Cardiac muscle cell (in vitro differentiated cells and primary cell): ENCODE measurements around the gene PTPN4. TPM values are rescaled to one million over a fixed set of nuclear protein-coding genes. Genes with fewer than 3 reads are reported as not detected.

ENCODE experiments used
- DNase-seq, 2 donors: peaks; one replicate each; pipeline versions ENCODE4 v3.0.0 to v3.0.0-alpha.2; 2010 to 2017; ENCODE audit warnings: low read depth in 1 of 2, low spot score in 1 of 2
- H3K27ac ChIP-seq: fragments of 200-600 bp; sonication (generic); 2 replicates; pipeline ENCODE4 v1.5.1; 2016
- H3K27me3 ChIP-seq: fragments of 200-600 bp; sonication (generic); 2 replicates; pipeline ENCODE4 v1.6.0; 2016; ENCODE audit warnings: control low read depth
- H3K36me3 ChIP-seq: fragments of 200-600 bp; sonication (generic); 2 replicates; pipeline ENCODE4 v1.5.1; 2016; ENCODE audit warnings: control low read depth
- H3K4me1 ChIP-seq: fragments of 200-600 bp; sonication (generic); 2 replicates; pipeline ENCODE4 v1.8.1; 2017; ENCODE audit warnings: low read depth, mild to moderate bottlenecking, mixed run types
- H3K4me3 ChIP-seq: fragments of 200-600 bp; sonication (generic); 2 replicates; pipeline ENCODE4 v1.5.1; 2016; ENCODE audit warnings: mild to moderate bottlenecking
- H3K9me3 ChIP-seq: fragments of 200-600 bp; sonication (generic); 2 replicates; pipeline ENCODE4 v1.5.1; 2017; ENCODE audit warnings: low read depth, mild to moderate bottlenecking, control low read depth
- polyA plus RNA-seq: library from polyadenylated mRNA; unstranded; fragments of >200 nt; fragmentation: Nextera tagmentation; extraction: Ambion mirVana; gene quantifications from 2 replicates; pipeline ENCODE4 v1.2.1, GENCODE V29; 2016
- total RNA-seq: library from RNA; depleted of rRNA; stranded (reverse); fragments of >200 nt; gene quantifications from 2 replicates; pipeline ENCODE4 v1.2.3, GENCODE V29; 2016
- TF ChIP-seq, protein P1 (sequence below): IDR thresholded peaks from 2 replicates; pipeline ENCODE4 v1.5.1; 2012; ENCODE audit warnings: low read depth, mild to moderate bottlenecking, low read length

PTPN4 gene, protein sequence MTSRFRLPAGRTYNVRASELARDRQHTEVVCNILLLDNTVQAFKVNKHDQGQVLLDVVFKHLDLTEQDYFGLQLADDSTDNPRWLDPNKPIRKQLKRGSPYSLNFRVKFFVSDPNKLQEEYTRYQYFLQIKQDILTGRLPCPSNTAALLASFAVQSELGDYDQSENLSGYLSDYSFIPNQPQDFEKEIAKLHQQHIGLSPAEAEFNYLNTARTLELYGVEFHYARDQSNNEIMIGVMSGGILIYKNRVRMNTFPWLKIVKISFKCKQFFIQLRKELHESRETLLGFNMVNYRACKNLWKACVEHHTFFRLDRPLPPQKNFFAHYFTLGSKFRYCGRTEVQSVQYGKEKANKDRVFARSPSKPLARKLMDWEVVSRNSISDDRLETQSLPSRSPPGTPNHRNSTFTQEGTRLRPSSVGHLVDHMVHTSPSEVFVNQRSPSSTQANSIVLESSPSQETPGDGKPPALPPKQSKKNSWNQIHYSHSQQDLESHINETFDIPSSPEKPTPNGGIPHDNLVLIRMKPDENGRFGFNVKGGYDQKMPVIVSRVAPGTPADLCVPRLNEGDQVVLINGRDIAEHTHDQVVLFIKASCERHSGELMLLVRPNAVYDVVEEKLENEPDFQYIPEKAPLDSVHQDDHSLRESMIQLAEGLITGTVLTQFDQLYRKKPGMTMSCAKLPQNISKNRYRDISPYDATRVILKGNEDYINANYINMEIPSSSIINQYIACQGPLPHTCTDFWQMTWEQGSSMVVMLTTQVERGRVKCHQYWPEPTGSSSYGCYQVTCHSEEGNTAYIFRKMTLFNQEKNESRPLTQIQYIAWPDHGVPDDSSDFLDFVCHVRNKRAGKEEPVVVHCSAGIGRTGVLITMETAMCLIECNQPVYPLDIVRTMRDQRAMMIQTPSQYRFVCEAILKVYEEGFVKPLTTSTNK
- 61.8 and 70.3 TPM in 2 replicates for total RNA-seq
- 26.3 and 48.1 TPM in 2 replicates for polyA plus RNA-seq

DNA sequence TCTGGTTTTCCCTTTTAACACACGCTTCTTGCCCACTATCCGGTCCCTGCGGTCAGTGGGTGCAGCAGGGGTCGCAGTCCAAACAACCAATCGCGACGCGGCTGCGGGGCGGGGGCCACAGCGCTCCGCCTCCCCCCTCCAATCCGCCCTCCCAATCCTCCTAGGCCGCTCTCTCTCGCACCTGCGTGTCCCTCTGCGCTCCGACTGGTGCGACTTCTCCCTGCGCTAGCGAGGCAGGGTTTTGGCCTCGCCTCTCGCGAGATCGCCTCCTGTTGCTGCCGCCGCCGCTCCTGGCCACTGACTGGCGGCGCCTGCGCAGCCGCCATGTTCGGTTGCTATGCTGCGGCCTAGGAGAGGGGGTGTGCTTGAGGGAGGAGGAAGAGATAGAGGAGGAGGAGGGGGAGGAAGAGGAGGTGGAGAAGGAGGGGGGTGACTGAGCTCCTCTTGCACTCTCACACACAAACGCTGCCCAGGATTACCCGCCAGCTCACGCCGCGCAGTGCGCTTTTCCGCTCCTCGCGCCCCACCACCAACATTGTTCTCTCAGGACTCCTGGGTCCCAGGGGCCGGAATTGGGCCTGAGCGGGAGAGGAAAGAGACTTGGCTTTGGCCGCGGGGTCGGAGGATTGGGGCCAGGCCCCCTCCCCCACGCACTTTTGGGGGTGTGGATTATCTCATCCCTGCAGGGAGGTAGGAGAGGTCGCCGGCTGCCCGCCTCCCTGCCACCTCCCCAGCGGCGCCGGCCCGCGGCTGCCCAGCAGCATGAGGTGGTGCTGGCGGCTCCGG is at the start of gene PTPN4:
Gene PTPN4, plus strand, starts transcription at position 472 of the 786 bp plus-strand sequence. CDS start 49,932 bp downstream, outside the sequence.
- Histone ChIP-seq H3K36me3 (no peaks in the 10 kb centered on the region), H3K27me3 (no peaks in the 10 kb centered on the region), H3K4me1 (peaks cover 20% of the 10 kb centered on the region), H3K9me3 (no peaks in the 10 kb centered on the region), H3K4me3 (peak within 1 kb of the TSS; percentile 78), H3K27ac (peak within 1 kb of the TSS; percentile 95)
- TF ChIP-seq, protein P1, sequence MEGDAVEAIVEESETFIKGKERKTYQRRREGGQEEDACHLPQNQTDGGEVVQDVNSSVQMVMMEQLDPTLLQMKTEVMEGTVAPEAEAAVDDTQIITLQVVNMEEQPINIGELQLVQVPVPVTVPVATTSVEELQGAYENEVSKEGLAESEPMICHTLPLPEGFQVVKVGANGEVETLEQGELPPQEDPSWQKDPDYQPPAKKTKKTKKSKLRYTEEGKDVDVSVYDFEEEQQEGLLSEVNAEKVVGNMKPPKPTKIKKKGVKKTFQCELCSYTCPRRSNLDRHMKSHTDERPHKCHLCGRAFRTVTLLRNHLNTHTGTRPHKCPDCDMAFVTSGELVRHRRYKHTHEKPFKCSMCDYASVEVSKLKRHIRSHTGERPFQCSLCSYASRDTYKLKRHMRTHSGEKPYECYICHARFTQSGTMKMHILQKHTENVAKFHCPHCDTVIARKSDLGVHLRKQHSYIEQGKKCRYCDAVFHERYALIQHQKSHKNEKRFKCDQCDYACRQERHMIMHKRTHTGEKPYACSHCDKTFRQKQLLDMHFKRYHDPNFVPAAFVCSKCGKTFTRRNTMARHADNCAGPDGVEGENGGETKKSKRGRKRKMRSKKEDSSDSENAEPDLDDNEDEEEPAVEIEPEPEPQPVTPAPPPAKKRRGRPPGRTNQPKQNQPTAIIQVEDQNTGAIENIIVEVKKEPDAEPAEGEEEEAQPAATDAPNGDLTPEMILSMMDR, result no peak
- peak; percentile 99 for DNase-seq

DNA sequence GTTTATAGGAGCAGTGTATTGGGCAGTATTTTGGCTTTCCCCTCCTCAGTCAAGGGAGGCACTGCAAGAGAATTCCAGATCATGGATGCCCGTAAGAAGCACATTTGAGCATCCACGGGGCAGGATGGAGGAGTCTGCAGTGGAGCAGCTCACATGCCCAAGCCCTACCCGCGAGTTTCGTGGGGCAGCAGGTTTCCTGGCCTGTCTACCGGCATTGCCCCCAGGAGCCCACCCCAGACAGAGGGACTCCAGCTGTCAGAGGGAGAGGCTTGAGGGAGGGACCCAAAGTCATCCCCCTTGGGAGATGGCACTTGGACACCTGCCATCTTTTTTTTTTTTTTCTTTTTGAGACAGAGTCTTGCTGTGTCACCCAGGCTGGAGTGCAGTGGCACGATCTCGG is 49.4 kb upstream of the PTPN4 start:
- TF ChIP-seq, protein P1, result no peak
- no peaks in the 10 kb centered on the region for H3K27me3 ChIP-seq
- H3K36me3 ChIP-seq, result no peaks in the 10 kb centered on the region
- H3K27ac ChIP-seq, result no peak overlapping the region
- no peaks in the 10 kb centered on the region for H3K9me3 ChIP-seq
- H3K4me1 ChIP-seq, result no peaks in the 10 kb centered on the region
- no peak for DNase-seq
- H3K4me3 ChIP-seq, result no peak overlapping the region

DNA sequence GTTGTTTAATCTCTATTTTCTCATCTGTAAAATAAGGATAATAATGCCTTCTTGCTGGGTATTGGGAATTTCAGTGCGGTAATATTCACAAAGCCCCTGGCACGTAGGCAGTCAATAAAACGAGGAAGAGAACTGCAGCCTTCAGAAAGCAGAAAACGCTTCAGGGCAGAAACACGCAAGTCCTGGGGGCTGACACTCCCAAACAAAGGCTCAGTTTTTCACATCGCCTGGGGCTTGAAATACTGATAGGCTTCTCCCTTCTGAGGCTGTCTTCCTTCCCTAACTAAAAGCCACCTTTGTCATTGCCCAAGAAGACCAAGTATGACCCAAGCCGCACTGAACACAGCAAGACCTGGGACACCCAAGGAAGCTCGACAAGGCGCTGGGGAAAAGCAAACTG is 48.4 kb upstream of the PTPN4 start:
- Histone ChIP-seq H3K9me3 (no peaks in the 10 kb centered on the region), H3K4me3 (no peak overlapping the region), H3K27me3 (no peaks in the 10 kb centered on the region), H3K4me1 (no peaks in the 10 kb centered on the region), H3K36me3 (no peaks in the 10 kb centered on the region), H3K27ac (no peak overlapping the region)
- TF ChIP-seq, protein P1, result no peak
- no peak for DNase-seq

DNA sequence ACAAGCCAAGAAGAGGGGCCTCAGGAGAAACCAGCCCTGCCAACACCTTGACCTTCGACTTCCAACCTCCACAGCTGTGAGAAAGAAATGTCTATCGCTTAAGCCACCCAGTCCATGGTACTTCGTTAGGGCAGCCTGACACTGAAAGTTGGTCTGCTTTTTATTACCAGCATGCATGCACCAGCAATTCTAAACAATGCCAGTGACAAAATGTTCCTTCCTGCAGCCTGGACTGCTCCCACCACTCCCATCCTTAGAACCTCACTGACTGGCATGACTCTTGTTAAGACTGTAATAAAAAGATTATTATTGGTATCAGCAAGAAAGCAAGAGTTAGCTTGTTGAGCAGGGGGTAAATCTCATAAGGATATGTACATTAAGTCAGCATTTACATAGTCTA is 47.2 kb upstream of the PTPN4 start:
- TF ChIP-seq, protein P1, result no peak

More for the DNA sequence above, 47.2 kb upstream of the PTPN4 start:
- H3K4me3 ChIP-seq, result no peak overlapping the region
- no peaks in the 10 kb centered on the region for H3K4me1 ChIP-seq
- H3K36me3 ChIP-seq, result no peaks in the 10 kb centered on the region
- no peak for DNase-seq
- no peak overlapping the region for H3K27ac ChIP-seq
- no peaks in the 10 kb centered on the region for H3K9me3 ChIP-seq
- no peaks in the 10 kb centered on the region for H3K27me3 ChIP-seq
